H1 (cell line): ENCODE data around the gene CKMT1B. TPM values are rescaled to one million over a fixed set of nuclear protein-coding genes. Genes with fewer than 3 reads are reported as not detected.
"Not testable (repeated sequence)": the region's sequence is repeated elsewhere in the genome, so short reads cannot be mapped to it uniquely, and the experiment has no call there.

Experiments used
- CTCF ChIA-PET: fragments of 300-600 bp; sonication (Branson Sonifier 250); formaldehyde crosslinking; loops from one replicate; lab custom pipeline; 2021; ENCODE audit not compliant: partially characterized antibody; lab: Charles Lee
- POLR2A ChIA-PET: fragments of 300-600 bp; sonication (Branson Sonifier 250); formaldehyde crosslinking; loops from one replicate; lab custom pipeline; 2021; ENCODE audit warnings: inconsistent platforms; ENCODE audit not compliant: partially characterized antibody; lab: Charles Lee
- DNase-seq, 2 experiments: peaks; one replicate each; pipeline versions ENCODE4 v3.0.0 to v3.0.0-alpha.2; 2010 to 2022; ENCODE audit warnings: low spot score in 2 of 2, low read depth in 1 of 2, mixed read lengths in 1 of 2
- FAIRE-seq: peaks from 2 replicates; lab custom pipeline; 2011; peaks lifted over from hg19 to GRCh38; lab: Jason Lieb, UNC
- H2AFZ ChIP-seq: 2 replicates; pipeline ENCODE4 v1.8.1; 2012; ENCODE audit warnings: low read length, inconsistent platforms
- H2AK5ac ChIP-seq: 2 replicates; pipeline ENCODE4 v1.6.1; 2013; ENCODE audit warnings: low read depth, low read length
- H2BK120ac ChIP-seq: replicated peaks from 2 replicates; pipeline ENCODE3; 2013; ENCODE audit warnings: low read depth, low read length, inconsistent platforms
- H2BK12ac ChIP-seq: 2 replicates; pipeline ENCODE4 v1.6.1; 2013; ENCODE audit warnings: low read depth, low read length
- H2BK15ac ChIP-seq: 2 replicates; pipeline ENCODE4 v1.6.1; 2013; ENCODE audit warnings: low read length
- H2BK20ac ChIP-seq: 2 replicates; pipeline ENCODE4 v1.6.1; 2013; ENCODE audit warnings: low read length
- H2BK5ac ChIP-seq: 2 replicates; pipeline ENCODE4 v1.6.1; 2013; ENCODE audit warnings: low read depth, low read length
- H3K14ac ChIP-seq: 2 replicates; pipeline ENCODE4 v1.6.1; 2013; ENCODE audit warnings: inconsistent platforms; ENCODE audit not compliant: insufficient read length
- H3K18ac ChIP-seq: 2 replicates; pipeline ENCODE4 v1.6.1; 2013; ENCODE audit warnings: low read length; ENCODE audit errors: extremely low read depth
- H3K23ac ChIP-seq: 2 replicates; pipeline ENCODE4 v1.6.1; 2013; ENCODE audit warnings: inconsistent platforms; ENCODE audit not compliant: insufficient read length
- H3K23me2 ChIP-seq: 2 replicates; pipeline ENCODE4 v1.6.1; 2013; ENCODE audit warnings: low read depth, low read length
- H3K27ac ChIP-seq: 2 replicates; pipeline ENCODE4 v1.6.1; 2011; ENCODE audit warnings: low read depth, low read length, inconsistent platforms
- H3K27me3 ChIP-seq, 4 experiments: replicated peaks in 1 of 4; 1 replicate in 1 of 4; 2 replicates in 3 of 4; pipeline versions ENCODE4 v1.6.1 to v1.8.1; 2011 to 2013; ENCODE audit warnings: low read length in 3 of 4, mild to moderate bottlenecking in 3 of 4, inconsistent platforms in 2 of 4, mixed read lengths in 2 of 4, moderate library complexity in 1 of 4; ENCODE audit not compliant: control insufficient read depth in 3 of 4, insufficient read depth in 3 of 4; ENCODE audit errors: extremely low read depth in 1 of 4
- H3K36me3 ChIP-seq, 4 experiments: 2 replicates each; pipeline versions ENCODE4 v1.6.1 to v1.8.1; 2011 to 2013; ENCODE audit warnings: mild to moderate bottlenecking in 4 of 4, low read length in 3 of 4, moderate library complexity in 2 of 4, control low read depth in 1 of 4, inconsistent platforms in 1 of 4; ENCODE audit not compliant: insufficient read depth in 4 of 4, control insufficient read depth in 2 of 4
- H3K4ac ChIP-seq: replicated peaks from 2 replicates; pipeline ENCODE3; 2013; ENCODE audit warnings: low read length, low read depth, mixed read lengths, inconsistent platforms; ENCODE audit not compliant: insufficient read length
- H3K4me1 ChIP-seq, 4 experiments: replicated peaks in 1 of 4; 1 replicate in 1 of 4; 2 replicates in 3 of 4; pipeline versions ENCODE4 v1.6.1 to v1.8.1; 2011 to 2013; ENCODE audit warnings: low read length in 3 of 4, inconsistent platforms in 2 of 4, mixed read lengths in 1 of 4; ENCODE audit not compliant: insufficient read depth in 4 of 4, control insufficient read depth in 3 of 4
- H3K4me2 ChIP-seq, 2 experiments: 2 replicates each; pipeline versions ENCODE4 v1.6.1 to v1.8.1; 2011 to 2013; ENCODE audit warnings: low read depth in 2 of 2, low read length in 2 of 2, control low read depth in 1 of 2, inconsistent platforms in 1 of 2, mild to moderate bottlenecking in 1 of 2; ENCODE audit not compliant: insufficient read depth in 1 of 2
- H3K4me3 ChIP-seq, 4 experiments: fragments of 200-600, 300-600 bp in 1 of 4; sonication (generic), shearing (Covaris generic), sonication (Bioruptor Twin) in 1 of 4; 2 replicates each; pipeline versions ENCODE4 v1.5.1 to v1.8.1; 2011 to 2016; ENCODE audit warnings: low read length in 4 of 4, low read depth in 3 of 4, control low read depth in 2 of 4, inconsistent platforms in 2 of 4, mild to moderate bottlenecking in 2 of 4, mixed read lengths in 1 of 4, moderate library complexity in 1 of 4; ENCODE audit not compliant: insufficient read depth in 2 of 4; ENCODE audit errors: extremely low read depth in 1 of 4
- H3K56ac ChIP-seq: replicated peaks from 2 replicates; pipeline ENCODE3; 2013; ENCODE audit warnings: low read depth, mild to moderate bottlenecking, mixed read lengths, low read length, inconsistent platforms; ENCODE audit not compliant: insufficient read length
- H3K79me1 ChIP-seq: 2 replicates; pipeline ENCODE4 v1.6.1; 2013; ENCODE audit warnings: low read depth, low read length, control low read depth
- H3K79me2 ChIP-seq, 2 experiments: 2 replicates each; pipeline versions ENCODE4 v1.6.1 to v1.8.1; 2012 to 2013; ENCODE audit warnings: low read length in 2 of 2, mild to moderate bottlenecking in 2 of 2, inconsistent platforms in 1 of 2; ENCODE audit not compliant: insufficient read depth in 2 of 2, control insufficient read depth in 1 of 2
- H3K9ac ChIP-seq, 4 experiments: replicated peaks in 1 of 4; 1 replicate in 1 of 4; 2 replicates in 3 of 4; pipeline versions ENCODE4 v1.6.1 to v1.8.1; 2011 to 2013; ENCODE audit warnings: low read depth in 3 of 4, low read length in 3 of 4, control low read depth in 2 of 4, mild to moderate bottlenecking in 2 of 4, moderate library complexity in 2 of 4, inconsistent platforms in 1 of 4; ENCODE audit errors: extremely low read depth in 1 of 4
- H3K9me3 ChIP-seq, 2 experiments: 2 replicates each; pipeline versions ENCODE4 v1.6.1 to v1.8.1; 2012 to 2013; ENCODE audit warnings: mild to moderate bottlenecking in 2 of 2, moderate library complexity in 2 of 2, control low read depth in 1 of 2, inconsistent platforms in 1 of 2, low read depth in 1 of 2, low read length in 1 of 2, mixed read lengths in 1 of 2; ENCODE audit not compliant: insufficient read depth in 2 of 2
- H4K20me1 ChIP-seq, 2 experiments: replicated peaks in 1 of 2; 2 replicates each; pipeline versions ENCODE3 to v1.8.1; 2011 to 2013; ENCODE audit warnings: inconsistent platforms in 2 of 2, low read length in 2 of 2, mild to moderate bottlenecking in 1 of 2; ENCODE audit not compliant: insufficient read depth in 2 of 2, control insufficient read depth in 1 of 2
- H4K5ac ChIP-seq: 2 replicates; pipeline ENCODE4 v1.6.1; 2013; ENCODE audit warnings: low read length, low read depth, mixed read lengths, inconsistent platforms; ENCODE audit not compliant: insufficient read length
- H4K8ac ChIP-seq: 2 replicates; pipeline ENCODE4 v1.8.0; 2013; ENCODE audit warnings: mild to moderate bottlenecking, moderate library complexity, low read length, inconsistent platforms; ENCODE audit not compliant: insufficient read depth; ENCODE audit errors: extremely low read depth
- H4K91ac ChIP-seq: replicated peaks from 2 replicates; pipeline ENCODE3; 2013; ENCODE audit warnings: low read length, mixed read lengths, inconsistent platforms; ENCODE audit not compliant: insufficient read length
- WGBS, 2 experiments: shearing (Covaris generic) in 1 of 2; methylation state at CpG; one replicate each; pipeline versions ENCODE4 v1.1.6 to v1.1.7; 2013 to 2015; ENCODE audit warnings: low lambda C conversion rate in 2 of 2, mixed read lengths in 2 of 2, inconsistent platforms in 1 of 2, low coverage in 1 of 2, missing lambda C conversion rate in 1 of 2; ENCODE audit not compliant: insufficient replicate concordance in 2 of 2, insufficient coverage in 1 of 2, insufficient read length in 1 of 2; ENCODE audit errors: extremely low coverage in 1 of 2, missing lambda C conversion rate in 1 of 2; 5-methylcytosine and 5-hydroxymethylcytosine counted together
- polyA plus RNA-seq, 7 experiments: library from polyadenylated mRNA; depleted of rRNA in 3 of 7; stranded (reverse) in 5 of 7; unstranded in 2 of 7; fragments of >200 nt in 5 of 7; fragments of 200-250 nt in 2 of 7; gene quantifications; 1 replicate in 5 of 7; 2 replicates in 1 of 7; 4 replicates in 1 of 7; pipeline versions ENCODE4 v1.2.1 to v1.2.3, GENCODE V29; 2011 to 2013; ENCODE audit warnings: missing spikeins in 2 of 7, mixed read lengths in 2 of 7
- total RNA-seq: library from RNA; stranded (reverse); fragmentation: NEBNext Ultra II Directional; extraction: Animal tissue kit (Norgen Biotek cat#: 25700); gene quantifications from 2 replicates; pipeline ENCODE4 v1.2.1, GENCODE V29; 2021

The CKMT1B gene
- total and polyA plus RNA-seq, 2 of the 8 experiments (the other 6 are each of a cell fraction or from before 2014, with no cell fraction given), result 27.1 to 91.3 TPM

GRCh38 chr15:43599131-43599530 lies 5.3 kb downstream of the CKMT1B start:
- H2BK15ac ChIP-seq, H4K8ac ChIP-seq, FAIRE-seq, H2BK120ac ChIP-seq, H2AFZ ChIP-seq, H2BK12ac ChIP-seq, DNase-seq, H3K56ac ChIP-seq, H2BK20ac ChIP-seq, H3K4ac ChIP-seq, H2BK5ac ChIP-seq, POLR2A ChIA-PET, H4K91ac ChIP-seq, H3K27me3 ChIP-seq, H3K18ac ChIP-seq, H3K4me3 ChIP-seq, H3K27ac ChIP-seq, H4K5ac ChIP-seq, H3K4me1 ChIP-seq, H3K9me3 ChIP-seq, H3K9ac ChIP-seq, H4K20me1 ChIP-seq, H3K23ac ChIP-seq, H3K36me3 ChIP-seq, H3K79me1 ChIP-seq, H3K23me2 ChIP-seq, H3K4me2 ChIP-seq, H3K79me2 ChIP-seq, H2AK5ac ChIP-seq, H3K14ac ChIP-seq: not testable (repeated sequence)
- WGBS, 2 experiments, result 85% methylated on average over 6 of the region's 6 CpGs; no CpG with 5 or more reads in 1 of the 2 experiments
- CTCF ChIA-PET, result interaction anchor here (0.6 kb wide), 1 partner anchor 1997 kb away, joined by 3 read pairs; no protein-coding TSS in a partner anchor

- H3K79me1 ChIP-seq, H3K27me3 ChIP-seq, H2BK120ac ChIP-seq, POLR2A ChIA-PET, H3K9me3 ChIP-seq, H2BK15ac ChIP-seq, H3K9ac ChIP-seq, H4K8ac ChIP-seq, H2BK5ac ChIP-seq, H2BK12ac ChIP-seq, H3K79me2 ChIP-seq, H3K14ac ChIP-seq, CTCF ChIA-PET, H3K27ac ChIP-seq, H3K18ac ChIP-seq, H3K4me3 ChIP-seq, H4K20me1 ChIP-seq, H3K4ac ChIP-seq, H3K4me2 ChIP-seq, H2BK20ac ChIP-seq, H3K56ac ChIP-seq, H3K23ac ChIP-seq, FAIRE-seq, H2AFZ ChIP-seq, H3K4me1 ChIP-seq, H4K5ac ChIP-seq, H3K23me2 ChIP-seq, DNase-seq, H3K36me3 ChIP-seq, H2AK5ac ChIP-seq, H4K91ac ChIP-seq: not testable (repeated sequence)
- WGBS, 2 experiments, result no CpG with 5 or more reads among the region's 2 CpGs
Observed at GRCh38 chr15:43600200-43600599, 6.4 kb downstream of the CKMT1B start.
